ENCODE results near the gene CTCFL. TPM values are rescaled to one million over a fixed set of nuclear protein-coding genes. Genes with fewer than 3 reads are reported as not detected.

Gene CTCFL
- total RNA-seq, 1 experiment from 2014 or later: 0.90 TPM

DNA sequence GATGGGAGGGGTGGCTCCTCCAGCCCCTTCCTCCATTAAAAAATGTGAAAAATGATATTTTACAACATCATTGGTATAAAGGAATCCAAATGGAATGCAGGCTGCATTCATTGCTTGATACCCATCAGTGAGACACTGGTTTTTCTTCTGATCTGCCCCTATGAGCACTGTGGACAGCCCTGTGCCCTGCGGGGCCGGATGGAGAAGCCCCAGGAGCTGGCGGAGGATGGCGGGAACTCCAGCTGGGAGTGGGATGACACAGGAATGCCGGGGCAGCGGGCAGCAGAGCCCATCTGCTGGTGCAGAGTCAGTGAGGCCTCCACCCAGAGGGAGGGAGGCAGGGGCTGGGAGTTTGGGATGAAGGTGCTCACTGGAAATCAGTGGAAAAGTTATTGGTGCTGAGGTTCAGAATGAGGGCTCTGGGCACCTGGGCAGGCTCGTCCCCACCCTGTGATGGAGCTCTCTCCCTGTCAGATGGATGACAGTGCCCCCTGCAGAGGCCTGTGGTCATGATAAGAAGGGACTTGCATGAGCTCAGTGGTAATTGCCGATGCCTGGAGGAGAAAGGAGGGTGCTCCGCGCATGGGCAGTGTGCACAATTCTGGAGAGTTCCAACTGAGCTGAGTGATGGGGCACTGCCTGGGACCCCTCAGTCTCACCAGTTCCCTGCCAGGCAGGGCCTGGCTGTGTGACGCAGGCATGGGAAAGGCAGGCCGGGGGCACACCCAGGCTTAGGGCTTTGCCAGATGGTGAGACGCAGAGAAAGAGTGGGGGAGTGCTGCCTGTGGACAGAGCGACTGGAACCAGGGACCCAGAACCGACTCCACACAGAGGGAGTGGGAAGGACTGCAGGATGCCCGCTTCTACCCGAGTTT lies 23.2 kb downstream of the CTCFL start:
- TF ChIP-seq EZH2 (IDR thresholded peaks at IDR 0.05; ENCODE audit: borderline replicate concordance, low read depth, low read length, poor library complexity, severe bottlenecking): no peak
- TF ChIP-seq, protein P1, sequence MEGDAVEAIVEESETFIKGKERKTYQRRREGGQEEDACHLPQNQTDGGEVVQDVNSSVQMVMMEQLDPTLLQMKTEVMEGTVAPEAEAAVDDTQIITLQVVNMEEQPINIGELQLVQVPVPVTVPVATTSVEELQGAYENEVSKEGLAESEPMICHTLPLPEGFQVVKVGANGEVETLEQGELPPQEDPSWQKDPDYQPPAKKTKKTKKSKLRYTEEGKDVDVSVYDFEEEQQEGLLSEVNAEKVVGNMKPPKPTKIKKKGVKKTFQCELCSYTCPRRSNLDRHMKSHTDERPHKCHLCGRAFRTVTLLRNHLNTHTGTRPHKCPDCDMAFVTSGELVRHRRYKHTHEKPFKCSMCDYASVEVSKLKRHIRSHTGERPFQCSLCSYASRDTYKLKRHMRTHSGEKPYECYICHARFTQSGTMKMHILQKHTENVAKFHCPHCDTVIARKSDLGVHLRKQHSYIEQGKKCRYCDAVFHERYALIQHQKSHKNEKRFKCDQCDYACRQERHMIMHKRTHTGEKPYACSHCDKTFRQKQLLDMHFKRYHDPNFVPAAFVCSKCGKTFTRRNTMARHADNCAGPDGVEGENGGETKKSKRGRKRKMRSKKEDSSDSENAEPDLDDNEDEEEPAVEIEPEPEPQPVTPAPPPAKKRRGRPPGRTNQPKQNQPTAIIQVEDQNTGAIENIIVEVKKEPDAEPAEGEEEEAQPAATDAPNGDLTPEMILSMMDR (conservative IDR thresholded peaks at IDR 0.05; ENCODE audit: low read depth, low read length): no peak
- BruUV-seq (replicated peaks): no TSS peak
- CTCF ChIA-PET: no interaction called here
- Histone ChIP-seq H3K4me3 (ENCODE audit: low read depth, low read length, poor library complexity, severe bottlenecking) (no peak overlapping the region), H3K9me3 (ENCODE audit: low read depth, low read length, poor library complexity, severe bottlenecking) (no peaks in the 10 kb centered on the region), H3K4me1 (ENCODE audit: insufficient read depth, low read length, poor library complexity, severe bottlenecking) (peaks cover 5% of the 10 kb centered on the region), H3K27me3 (replicated peaks; ENCODE audit: insufficient read depth, low read depth, low read length, poor library complexity) (peaks cover 7% of the 10 kb centered on the region), H3K27ac (ENCODE audit: low read depth, low read length, poor library complexity, severe bottlenecking) (no peak overlapping the region), H3K36me3 (ENCODE audit: insufficient read depth, low read length, poor library complexity, severe bottlenecking) (no peaks in the 10 kb centered on the region)
- intact Hi-C loops (cut with micrococcal nuclease; ENCODE audit: unreplicated experiment): no loop called here
- DNase-seq (ENCODE audit: low spot score): peak; percentile 19
- POLR2A ChIA-PET (ENCODE audit: low non-redundant PET): no interaction called here

- intact Hi-C loops (cut with micrococcal nuclease; ENCODE audit: unreplicated experiment): no loop called here
- peaks cover 7% of the 10 kb centered on the region for H3K27me3 ChIP-seq (replicated peaks; ENCODE audit: insufficient read depth, low read depth, low read length, poor library complexity)
- peaks cover 5% of the 10 kb centered on the region for H3K4me1 ChIP-seq (ENCODE audit: insufficient read depth, low read length, poor library complexity, severe bottlenecking)
- no peak overlapping the region for H3K27ac ChIP-seq (ENCODE audit: low read depth, low read length, poor library complexity, severe bottlenecking)
- DNase-seq (ENCODE audit: low spot score): no peak
- ChIA-PET CTCF (no interaction called here), POLR2A (ENCODE audit: low non-redundant PET) (no interaction called here)
- no peaks in the 10 kb centered on the region for H3K9me3 ChIP-seq (ENCODE audit: low read depth, low read length, poor library complexity, severe bottlenecking)
- no TSS peak for BruUV-seq (replicated peaks)
- no peak overlapping the region for H3K4me3 ChIP-seq (ENCODE audit: low read depth, low read length, poor library complexity, severe bottlenecking)
- TF ChIP-seq EZH2 (IDR thresholded peaks at IDR 0.05; ENCODE audit: borderline replicate concordance, low read depth, low read length, poor library complexity, severe bottlenecking): no peak
- TF ChIP-seq, protein P1 (conservative IDR thresholded peaks at IDR 0.05; ENCODE audit: low read depth, low read length): no peak
- H3K36me3 ChIP-seq (ENCODE audit: insufficient read depth, low read length, poor library complexity, severe bottlenecking): no peaks in the 10 kb centered on the region
These were observed 24.0 kb downstream of the CTCFL start for GRCh38 chr20:57500962-57501361.

DNA sequence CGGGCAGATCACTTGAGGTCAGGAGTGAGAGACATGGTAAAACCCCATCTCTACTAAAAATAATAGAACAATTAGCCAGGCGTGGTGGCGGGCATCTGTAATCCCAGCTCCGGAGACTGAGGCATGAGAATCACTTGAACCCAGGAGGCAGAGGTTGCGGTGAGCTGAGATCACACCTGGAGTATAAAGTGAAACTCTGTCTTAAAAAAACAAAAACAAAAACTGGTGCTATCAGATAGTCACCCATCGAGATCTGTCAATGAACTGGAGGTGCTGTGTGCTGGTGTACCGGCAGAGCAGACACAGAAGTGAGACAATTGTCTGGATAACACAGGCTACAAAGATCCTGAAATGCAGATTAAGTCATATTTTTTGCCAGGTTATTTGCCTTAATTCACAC lies 24.7 kb downstream of the CTCFL start:
- no peaks in the 10 kb centered on the region for H3K36me3 ChIP-seq (ENCODE audit: insufficient read depth, low read length, poor library complexity, severe bottlenecking)
- peaks cover 7% of the 10 kb centered on the region for H3K27me3 ChIP-seq (replicated peaks; ENCODE audit: insufficient read depth, low read depth, low read length, poor library complexity)
- CTCF ChIA-PET: no interaction called here
- BruUV-seq (replicated peaks): no TSS peak
- intact Hi-C loops (cut with micrococcal nuclease; ENCODE audit: unreplicated experiment): no loop called here
- POLR2A ChIA-PET (ENCODE audit: low non-redundant PET): no interaction called here
- TF ChIP-seq EZH2 (IDR thresholded peaks at IDR 0.05; ENCODE audit: borderline replicate concordance, low read depth, low read length, poor library complexity, severe bottlenecking): no peak
- TF ChIP-seq, protein P1 (conservative IDR thresholded peaks at IDR 0.05; ENCODE audit: low read depth, low read length): no peak
- H3K4me3 ChIP-seq (ENCODE audit: low read depth, low read length, poor library complexity, severe bottlenecking): no peak overlapping the region
- peaks cover 5% of the 10 kb centered on the region for H3K4me1 ChIP-seq (ENCODE audit: insufficient read depth, low read length, poor library complexity, severe bottlenecking)
- H3K9me3 ChIP-seq (ENCODE audit: low read depth, low read length, poor library complexity, severe bottlenecking): no peaks in the 10 kb centered on the region
- no peak overlapping the region for H3K27ac ChIP-seq (ENCODE audit: low read depth, low read length, poor library complexity, severe bottlenecking)
- DNase-seq (ENCODE audit: low spot score): no peak

Measured in A673 (cell line).